Measurements from ENCODE around the gene BAX. TPM values are rescaled to one million over a fixed set of nuclear protein-coding genes. Genes with fewer than 3 reads are reported as not detected.
A peak's percentile ranks its signal among the peaks of the same experiment; 100 is the strongest.

Gene BAX
- total RNA-seq, 1 donor from 2014 or later, result 111 TPM

DNA sequence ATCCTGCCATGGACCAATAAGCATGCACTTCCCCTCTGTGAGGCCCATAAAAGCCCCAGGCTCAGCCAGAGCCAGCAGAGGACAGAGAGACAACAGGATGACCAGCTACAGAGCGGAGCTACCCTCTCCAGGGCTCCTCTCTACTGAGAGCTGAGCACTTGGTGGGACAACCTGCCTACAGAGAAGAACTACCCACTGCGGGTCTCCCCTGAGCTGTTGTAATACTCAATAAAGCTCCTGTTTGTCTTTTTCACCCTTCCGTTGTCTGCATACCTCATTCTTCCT, 7.5 kb upstream of the BAX start:
- Mint-ChIP-seq H3K9me3 (peaks cover 3% of the 10 kb centered on the region), H3K36me3 (ENCODE audit: low read depth) (no peaks in the 10 kb centered on the region), H3K4me1 (no peaks in the 10 kb centered on the region), H3K27ac (no peak overlapping the region), H3K4me3 (no peak overlapping the region), H3K27me3 (no peaks in the 10 kb centered on the region)
- ChIA-PET POLR2A (no interaction called here), CTCF (no interaction called here)
- TF ChIP-seq, protein P1, sequence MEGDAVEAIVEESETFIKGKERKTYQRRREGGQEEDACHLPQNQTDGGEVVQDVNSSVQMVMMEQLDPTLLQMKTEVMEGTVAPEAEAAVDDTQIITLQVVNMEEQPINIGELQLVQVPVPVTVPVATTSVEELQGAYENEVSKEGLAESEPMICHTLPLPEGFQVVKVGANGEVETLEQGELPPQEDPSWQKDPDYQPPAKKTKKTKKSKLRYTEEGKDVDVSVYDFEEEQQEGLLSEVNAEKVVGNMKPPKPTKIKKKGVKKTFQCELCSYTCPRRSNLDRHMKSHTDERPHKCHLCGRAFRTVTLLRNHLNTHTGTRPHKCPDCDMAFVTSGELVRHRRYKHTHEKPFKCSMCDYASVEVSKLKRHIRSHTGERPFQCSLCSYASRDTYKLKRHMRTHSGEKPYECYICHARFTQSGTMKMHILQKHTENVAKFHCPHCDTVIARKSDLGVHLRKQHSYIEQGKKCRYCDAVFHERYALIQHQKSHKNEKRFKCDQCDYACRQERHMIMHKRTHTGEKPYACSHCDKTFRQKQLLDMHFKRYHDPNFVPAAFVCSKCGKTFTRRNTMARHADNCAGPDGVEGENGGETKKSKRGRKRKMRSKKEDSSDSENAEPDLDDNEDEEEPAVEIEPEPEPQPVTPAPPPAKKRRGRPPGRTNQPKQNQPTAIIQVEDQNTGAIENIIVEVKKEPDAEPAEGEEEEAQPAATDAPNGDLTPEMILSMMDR (IDR thresholded peaks at IDR 0.05), result no peak
- no peak for ATAC-seq (ENCODE audit: low read depth)
- no peak for DNase-seq
- intact Hi-C loops (cut with micrococcal nuclease), result no loop called here

DNA sequence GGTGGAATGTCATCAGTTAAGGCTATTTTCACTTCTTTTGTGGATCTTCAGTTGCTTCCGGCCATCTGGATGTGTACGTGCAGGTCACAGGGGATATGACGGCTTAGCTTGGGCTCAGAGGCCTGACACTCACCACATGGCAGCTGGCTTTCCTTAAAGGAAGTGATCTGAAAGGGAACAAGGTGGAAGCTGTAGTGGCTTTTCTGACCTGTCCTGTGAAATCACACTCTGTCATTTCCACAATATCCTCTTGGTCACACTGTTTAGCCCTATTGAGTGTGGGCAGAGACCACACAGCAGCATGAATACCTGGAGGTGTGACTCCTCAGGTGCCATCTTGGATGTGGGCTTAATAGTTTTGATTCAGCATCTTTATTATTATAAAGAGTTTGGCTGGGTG, 4.5 kb upstream of the BAX start:
- no peak overlapping the region for H3K4me3 Mint-ChIP-seq
- CTCF ChIA-PET, result no interaction called here

DNA sequence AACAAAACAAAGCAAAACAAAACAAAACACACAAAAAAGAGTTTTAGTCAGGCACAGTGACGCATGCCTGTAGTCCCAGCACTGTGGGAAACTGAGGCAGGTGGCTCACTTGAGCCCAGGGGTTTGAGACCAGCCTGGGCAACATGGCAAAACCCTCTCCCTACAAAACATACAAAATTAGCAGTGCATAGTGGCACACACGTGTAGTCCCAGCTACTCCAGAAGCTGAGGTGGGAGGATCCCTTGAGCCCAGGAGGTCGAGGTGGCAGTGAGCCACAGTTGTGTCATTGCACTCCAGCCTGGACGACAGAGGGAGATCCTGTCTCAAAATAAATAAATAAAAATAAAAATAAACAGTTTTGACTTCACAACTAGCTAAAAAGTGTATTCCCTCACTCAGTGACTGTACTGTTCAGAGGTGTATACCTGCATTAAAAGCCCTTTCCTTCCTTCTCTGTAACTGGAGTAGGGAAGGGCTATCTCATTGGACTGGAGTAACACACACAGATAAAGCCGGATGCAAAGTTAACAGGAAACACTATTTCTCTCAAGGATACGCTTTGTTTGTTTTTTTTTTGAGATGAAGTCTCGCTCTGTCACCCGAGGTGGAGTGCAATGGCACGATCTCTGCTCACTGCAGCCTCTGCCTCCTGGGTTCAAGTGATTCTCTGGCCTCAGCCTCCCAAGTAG, 3.7 kb upstream of the BAX start:
- Mint-ChIP-seq H3K27me3 (no peaks in the 10 kb centered on the region), H3K9me3 (peaks cover 3% of the 10 kb centered on the region), H3K4me3 (no peak overlapping the region), H3K27ac (no peak overlapping the region), H3K36me3 (ENCODE audit: low read depth) (peaks cover 4% of the 10 kb centered on the region), H3K4me1 (peaks cover 13% of the 10 kb centered on the region)
- CTCF ChIA-PET, result no interaction called here
- no peak for DNase-seq
- intact Hi-C loops (cut with micrococcal nuclease), result no loop called here
- TF ChIP-seq, protein P1 (IDR thresholded peaks at IDR 0.05), result no peak
- POLR2A ChIA-PET, result interaction anchor here (0.6 kb wide), 1 partner anchor 865 kb away, joined by 3 read pairs; no protein-coding TSS in a partner anchor
- no peak for ATAC-seq (ENCODE audit: low read depth)

More for the DNA sequence above, 4.5 kb upstream of the BAX start:
- Mint-ChIP-seq H3K36me3 (ENCODE audit: low read depth) (no peaks in the 10 kb centered on the region), H3K4me1 (peaks cover 5% of the 10 kb centered on the region), H3K9me3 (peaks cover 3% of the 10 kb centered on the region), H3K27me3 (no peaks in the 10 kb centered on the region), H3K27ac (no peak overlapping the region)
- TF ChIP-seq, protein P1 (IDR thresholded peaks at IDR 0.05), result no peak
- ATAC-seq (ENCODE audit: low read depth), result no peak
- POLR2A ChIA-PET, result no interaction called here
- intact Hi-C loops (cut with micrococcal nuclease), result no loop called here
- DNase-seq, result no peak

DNA sequence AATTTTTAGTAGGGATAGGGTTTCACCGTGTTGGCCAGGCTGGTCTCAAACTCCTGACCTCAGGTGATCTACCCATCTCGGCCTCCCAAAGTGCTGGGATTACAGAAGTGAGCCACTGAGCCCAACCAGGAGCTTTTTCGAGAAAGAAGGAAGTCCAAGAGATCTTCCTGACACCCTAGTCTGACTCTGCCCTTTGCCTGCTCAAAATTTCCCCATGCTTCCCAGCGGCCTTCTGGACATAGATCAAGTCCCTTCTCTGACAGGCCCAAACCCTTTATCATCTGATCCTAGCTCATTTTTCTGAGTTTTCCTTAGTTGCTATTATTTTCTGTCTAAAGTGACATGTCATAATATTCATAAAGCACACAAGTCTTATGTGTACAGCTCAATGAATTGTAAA, 1.5 kb upstream of the BAX start:
- DNase-seq (no peak), ATAC-seq (ENCODE audit: low read depth) (no peak)
- H3K27me3 Mint-ChIP-seq, result no peaks in the 10 kb centered on the region
- H3K9me3 Mint-ChIP-seq, result no peaks in the 10 kb centered on the region
- ChIA-PET POLR2A (interaction anchor here (0.5 to 4.0 kb wide), 6 partner anchors 12 to 140 kb away, joined by 3 to 43 read pairs (median 4); partner anchors contain the start of genes FTL and PPP1R15A), CTCF (no interaction called here)
- H3K4me1 Mint-ChIP-seq, result peaks cover 24% of the 10 kb centered on the region
- peaks cover 21% of the 10 kb centered on the region for H3K36me3 Mint-ChIP-seq (ENCODE audit: low read depth)
- H3K27ac Mint-ChIP-seq, result no peak overlapping the region
- H3K4me3 Mint-ChIP-seq, result no peak overlapping the region
- TF ChIP-seq, protein P1 (IDR thresholded peaks at IDR 0.05), result no peak
- intact Hi-C loops (cut with micrococcal nuclease), result no loop called here

DNA sequence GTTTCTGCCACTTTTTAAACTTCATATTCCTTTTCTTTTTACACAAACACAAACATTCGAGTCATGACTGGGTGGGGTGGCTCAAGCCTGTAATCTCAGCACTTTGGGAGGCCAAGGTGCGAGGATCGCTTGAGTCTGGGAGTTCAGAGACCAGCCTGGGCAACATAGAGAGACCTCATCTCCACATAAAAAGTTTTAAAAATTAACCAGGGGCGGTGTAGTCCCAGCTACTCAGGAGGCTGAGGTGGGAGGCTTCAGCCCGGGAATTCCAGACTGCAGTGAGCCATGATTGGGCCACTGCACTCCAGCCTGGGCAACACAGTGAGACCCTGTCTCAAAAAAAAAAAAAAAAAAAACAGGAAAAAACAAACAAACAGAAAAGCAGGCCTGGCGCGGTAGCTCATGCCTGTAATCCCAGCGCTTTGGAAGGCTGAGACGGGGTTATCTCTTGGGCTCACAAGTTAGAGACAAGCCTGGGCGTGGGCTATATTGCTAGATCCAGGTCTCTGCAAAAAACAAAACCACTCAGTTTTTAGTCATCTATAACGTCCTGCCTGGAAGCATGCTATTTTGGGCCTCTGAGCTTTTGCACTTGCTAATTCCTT, 583 bp upstream of the BAX start:
- DNase-seq (no peak), ATAC-seq (ENCODE audit: low read depth) (no peak)
- CTCF ChIA-PET, result interaction anchor here (1.1 to 1.7 kb wide), 2 partner anchors 17 to 20 kb away, joined by 3 to 6 read pairs; no protein-coding TSS in a partner anchor
- POLR2A ChIA-PET, result interaction anchor here (0.6 to 4.0 kb wide), 8 partner anchors 8 to 115 kb away, joined by 3 to 43 read pairs (median 8); partner anchors contain the start of genes FTL, PPP1R15A and RUVBL2
- TF ChIP-seq, protein P1 (IDR thresholded peaks at IDR 0.05), result no peak
- Mint-ChIP-seq H3K27ac (peak overlapping the region; percentile 87), H3K36me3 (ENCODE audit: low read depth) (peaks cover 23% of the 10 kb centered on the region), H3K4me3 (peak overlapping the region; percentile 91), H3K27me3 (no peaks in the 10 kb centered on the region), H3K9me3 (no peaks in the 10 kb centered on the region), H3K4me1 (peaks cover 26% of the 10 kb centered on the region)
- intact Hi-C loops (cut with micrococcal nuclease), result loop anchor here (1.0 to 2.0 kb wide), 4 partner anchors 11 to 54 kb away; partner anchors contain the start of genes DHDH, FTL, GYS1 and NUCB1

Measured in activated B cell treated with CpG ODN at 0.5 μM for 24 hours (primary cell).